IMR-90 (cell line): ENCODE data around the gene SLC40A1. TPM values are rescaled to one million over a fixed set of nuclear protein-coding genes. Genes with fewer than 3 reads are reported as not detected.

Source experiments
- ATAC-seq: fragments of 200-7000 bp; cut with Tn5 transposase; 2 replicates; pipeline ENCODE4 v1.9.1; 2020; ENCODE audit warnings: low read depth, mild to moderate bottlenecking, moderate library complexity
- BruUV-seq: library from RNA; stranded (reverse); fragments of 400-500 nt; replicated peaks from 2 replicates; lab custom pipeline; 2021; lab: Mats Ljungman, UMichigan
- CTCF ChIA-PET: fragments of 300-600 bp; formaldehyde crosslinking; extraction: SDS; loops from one replicate; lab custom pipeline; 2021; ENCODE audit warnings: antibody characterized with exemption; lab: Yijun Ruan, JAX
- POLR2A ChIA-PET: fragments of 300-600 bp; sonication (Branson Sonifier 250); formaldehyde crosslinking; loops from one replicate; lab custom pipeline; 2022; ENCODE audit warnings: antibody characterized with exemption; ENCODE audit not compliant: unreplicated experiment; lab: Charles Lee
- DNase-seq: peaks from one replicate; pipeline ENCODE4 v3.0.0; 2013
- H2AFZ ChIP-seq: replicated peaks from 2 replicates; pipeline ENCODE3; 2013; ENCODE audit warnings: low read length, mild to moderate bottlenecking; ENCODE audit not compliant: poor library complexity
- H2AK5ac ChIP-seq: 2 replicates; pipeline ENCODE4 v1.6.1; 2013; ENCODE audit warnings: low read depth, low read length, inconsistent platforms
- H2AK9ac ChIP-seq: replicated peaks from 2 replicates; pipeline ENCODE3; 2013; ENCODE audit warnings: mild to moderate bottlenecking, low read depth, low read length, moderate library complexity; ENCODE audit not compliant: poor library complexity
- H2BK120ac ChIP-seq: 2 replicates; pipeline ENCODE4 v1.6.1; 2013; ENCODE audit warnings: low read depth, low read length, inconsistent platforms
- H2BK15ac ChIP-seq: 3 replicates; pipeline ENCODE4 v1.6.1; 2013; ENCODE audit warnings: low read depth, low read length, inconsistent platforms
- H2BK20ac ChIP-seq: 2 replicates; pipeline ENCODE4 v1.6.1; 2013; ENCODE audit warnings: low read depth, mild to moderate bottlenecking, inconsistent platforms, low read length, moderate library complexity
- H2BK5ac ChIP-seq: 2 replicates; pipeline ENCODE4 v1.6.1; 2013; ENCODE audit warnings: mild to moderate bottlenecking, low read depth, low read length, inconsistent platforms; ENCODE audit not compliant: poor library complexity, severe bottlenecking
- H3K14ac ChIP-seq: replicated peaks from 2 replicates; pipeline ENCODE4 v1.6.1; 2013; ENCODE audit warnings: low read depth, low read length, inconsistent platforms
- H3K18ac ChIP-seq: 2 replicates; pipeline ENCODE4 v1.6.1; 2013; ENCODE audit warnings: low read depth, low read length, control low read depth
- H3K23ac ChIP-seq: 2 replicates; pipeline ENCODE4 v1.6.1; 2013; ENCODE audit warnings: low read depth, low read length, inconsistent platforms
- H3K27ac ChIP-seq: 2 replicates; pipeline ENCODE4 v1.5.1; 2013; ENCODE audit warnings: mild to moderate bottlenecking, control low read depth, low read length; ENCODE audit not compliant: insufficient read depth
- H3K27me3 ChIP-seq: 2 replicates; pipeline ENCODE4 v1.6.1; 2013; ENCODE audit warnings: low read length; ENCODE audit not compliant: control insufficient read depth, insufficient read depth
- H3K36me3 ChIP-seq: 2 replicates; pipeline ENCODE4 v1.6.1; 2013; ENCODE audit warnings: low read length, mixed read lengths; ENCODE audit not compliant: control insufficient read depth, insufficient read depth
- H3K4ac ChIP-seq: 2 replicates; pipeline ENCODE4 v1.6.1; 2013; ENCODE audit warnings: low read depth, low read length, inconsistent platforms
- H3K4me1 ChIP-seq: 2 replicates; pipeline ENCODE4 v1.6.1; 2013; ENCODE audit warnings: low read length, mixed read lengths; ENCODE audit not compliant: control insufficient read depth, insufficient read depth
- H3K4me2 ChIP-seq: 2 replicates; pipeline ENCODE4 v1.6.1; 2013; ENCODE audit warnings: low read depth, mild to moderate bottlenecking, control low read depth, low read length, moderate library complexity
- H3K4me3 ChIP-seq: 2 replicates; pipeline ENCODE4 v1.5.1; 2013; ENCODE audit warnings: low read depth, mild to moderate bottlenecking, control low read depth, low read length, moderate library complexity; ENCODE audit not compliant: insufficient read depth
- H3K56ac ChIP-seq: 2 replicates; pipeline ENCODE4 v1.6.1; 2013; ENCODE audit warnings: low read length, inconsistent platforms; ENCODE audit not compliant: insufficient read depth; ENCODE audit errors: extremely low read depth
- H3K79me1 ChIP-seq, 2 experiments: 2 replicates each; pipeline ENCODE4 v1.6.1; 2013; ENCODE audit warnings: low read length in 2 of 2, inconsistent platforms in 1 of 2, low read depth in 1 of 2
- H3K9ac ChIP-seq: 2 replicates; pipeline ENCODE4 v1.6.1; 2013; ENCODE audit warnings: low read depth, low read length, control low read depth
- H3K9me1 ChIP-seq: 2 replicates; pipeline ENCODE4 v1.6.1; 2013; ENCODE audit warnings: low read length, inconsistent platforms; ENCODE audit not compliant: insufficient read depth
- H3K9me3 ChIP-seq: 2 replicates; pipeline ENCODE4 v1.6.1; 2013; ENCODE audit warnings: low read length; ENCODE audit not compliant: control insufficient read depth, insufficient read depth
- H4K20me1 ChIP-seq: 2 replicates; pipeline ENCODE4 v1.6.1; 2013; ENCODE audit warnings: low read length, inconsistent platforms; ENCODE audit not compliant: insufficient read depth
- H4K5ac ChIP-seq: 2 replicates; pipeline ENCODE4 v1.6.1; 2013; ENCODE audit warnings: mild to moderate bottlenecking, low read depth, low read length, control low read depth
- H4K8ac ChIP-seq, 2 experiments: 2 replicates each; pipeline ENCODE4 v1.6.1; 2013; ENCODE audit warnings: low read depth in 2 of 2, low read length in 2 of 2, control low read depth in 1 of 2, inconsistent platforms in 1 of 2
- H4K91ac ChIP-seq: 2 replicates; pipeline ENCODE4 v1.6.1; 2013; ENCODE audit warnings: low read depth, low read length, inconsistent platforms; ENCODE audit not compliant: insufficient read depth
- BHLHE40 ChIP-seq: fragments of 150-350 bp; IDR thresholded peaks from 2 replicates; pipeline ENCODE4 v1.6.1; 2016; ENCODE audit warnings: mild to moderate bottlenecking, low read depth, low read length
- CEBPB ChIP-seq: IDR thresholded peaks from 2 replicates; pipeline ENCODE4 v1.6.1; 2012; ENCODE audit warnings: low read depth, low read length, improper control_type of control experiment
- CHD1 ChIP-seq: IDR thresholded peaks from 2 replicates; pipeline ENCODE4 v1.6.1; 2012; ENCODE audit warnings: low read depth, low read length, improper control_type of control experiment
- CTCF ChIP-seq: conservative IDR thresholded peaks from 2 replicates; pipeline ENCODE4 v1.5.1; 2012; ENCODE audit warnings: mild to moderate bottlenecking, low read depth, low read length, improper control_type of control experiment
- FOS ChIP-seq: fragments of 150-350 bp; IDR thresholded peaks from 2 replicates; pipeline ENCODE4 v1.6.1; 2016; ENCODE audit warnings: low read depth, low read length
- MXI1 ChIP-seq: IDR thresholded peaks from 2 replicates; pipeline ENCODE4 v1.6.1; 2012; ENCODE audit warnings: low read depth, mild to moderate bottlenecking, low read length, moderate library complexity, borderline replicate concordance
- NFE2L2 ChIP-seq: fragments of 150-350 bp; IDR thresholded peaks from 2 replicates; pipeline ENCODE4 v1.6.1; 2016; ENCODE audit warnings: low read depth, mild to moderate bottlenecking, low read length
- POLR2A ChIP-seq: IDR thresholded peaks from 2 replicates; pipeline ENCODE4 v1.6.1; 2012; ENCODE audit warnings: mild to moderate bottlenecking, low read depth, low read length
- RAD21 ChIP-seq: IDR thresholded peaks from 2 replicates; pipeline ENCODE4 v1.6.1; 2012; ENCODE audit warnings: low read length, improper control_type of control experiment
- RCOR1 ChIP-seq: IDR thresholded peaks from 2 replicates; pipeline ENCODE4 v1.6.1; 2012; ENCODE audit warnings: mild to moderate bottlenecking, low read length, improper control_type of control experiment; ENCODE audit not compliant: insufficient replicate concordance
- RFX5 ChIP-seq: IDR thresholded peaks from 2 replicates; pipeline ENCODE4 v1.8.0; 2012; ENCODE audit warnings: low read depth, mild to moderate bottlenecking, low read length, moderate library complexity
- WGBS, 2 experiments: methylation state at CpG; one replicate each; pipeline versions ENCODE4 v1.1.5 to v1.1.7; 2013; ENCODE audit warnings: missing lambda C conversion rate in 2 of 2; ENCODE audit not compliant: insufficient read length in 1 of 2; ENCODE audit errors: extremely low coverage in 2 of 2; 5-methylcytosine and 5-hydroxymethylcytosine counted together
- dilution Hi-C: fragments of 300-500 bp; cut with HindIII; formaldehyde crosslinking; loops from one replicate; pipeline ENCODE4 v1.14.3; 2018; ENCODE audit warnings: low sequenced_read_pairs; ENCODE audit not compliant: unreplicated experiment
- in situ Hi-C: fragments of 300-500 bp; cut with MboI; formaldehyde crosslinking; loops from 3 replicates; pipeline ENCODE4 v1.14.3; 2019; ENCODE audit warnings: low sequenced_read_pairs, inconsistent platforms, mixed read lengths
- intact Hi-C: fragments of 100-400 bp; cut with micrococcal nuclease; formaldehyde crosslinking; loops from 2 replicates; pipeline ENCODE4 v1.10.0; 2022
- polyA plus RNA-seq, 3 experiments: library from polyadenylated mRNA; depleted of rRNA; stranded (reverse); fragments of >200 nt; gene quantifications; 2 replicates each; pipeline ENCODE4 v1.2.3, GENCODE V29; 2012; ENCODE audit warnings: low replicate concordance in 1 of 3
- total RNA-seq: library from RNA; depleted of rRNA; stranded (reverse); fragments of >200 nt; gene quantifications from 2 replicates; pipeline ENCODE4 v1.2.3, GENCODE V29; 2012
- TF ChIP-seq, protein P1 (sequence below): fragments of 150-350 bp; IDR thresholded peaks from 2 replicates; pipeline ENCODE4 v1.6.1; 2016; ENCODE audit warnings: low read depth, mild to moderate bottlenecking, low read length, moderate library complexity, borderline replicate concordance

SLC40A1 gene
- total and polyA plus RNA-seq, 2 of the 4 experiments (the other 2 are of a cell fraction), result 1.5 to 5.0 TPM

DNA sequence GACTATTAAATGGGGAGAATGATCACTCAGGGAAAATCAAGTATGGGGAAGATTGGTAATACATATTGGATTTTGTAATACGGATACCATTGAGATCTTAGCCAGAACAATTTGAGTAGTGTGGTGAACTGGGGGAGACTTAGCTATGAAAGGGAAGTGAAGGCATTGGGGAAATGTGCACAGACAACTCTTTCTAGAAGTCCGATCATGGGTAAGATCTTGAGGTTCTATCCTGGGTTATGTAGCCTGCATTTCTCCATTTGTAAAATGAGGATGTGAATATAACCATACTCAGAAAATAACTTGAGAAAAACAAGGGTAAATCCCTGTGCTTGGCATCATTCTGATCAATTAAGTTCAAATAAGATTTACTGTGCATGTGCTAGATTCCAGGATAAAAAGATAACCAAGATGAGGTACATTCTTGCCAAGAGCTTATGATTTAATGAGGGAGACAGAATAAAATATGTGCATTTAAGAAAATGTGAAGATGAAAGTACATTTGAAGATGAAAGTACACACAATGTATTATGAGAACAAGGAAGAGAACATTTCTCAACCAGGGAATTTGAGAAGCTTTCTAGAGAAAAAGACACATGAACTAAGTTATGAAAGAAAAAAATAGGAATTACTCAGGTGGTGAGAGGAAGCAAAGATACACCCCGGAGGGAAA is 49.5 kb downstream of the SLC40A1 start:
- H2BK120ac ChIP-seq, result no peak overlapping the region
- dilution Hi-C loops, result no loop called here
- H3K9me1 ChIP-seq, result 0 out of 2 replicates have a peak, but pooled peaks cover 3% of the 10 kb centered on the region
- no peaks in the 10 kb centered on the region for H3K79me1 ChIP-seq
- no peak overlapping the region for H2AK9ac ChIP-seq
- H3K36me3 ChIP-seq, result no peaks in the 10 kb centered on the region
- H2BK5ac ChIP-seq, result no peak overlapping the region
- H3K14ac ChIP-seq, result no peak overlapping the region
- no peak overlapping the region for H2BK20ac ChIP-seq
- no peak overlapping the region for H3K4ac ChIP-seq
- ATAC-seq (no peak), DNase-seq (no peak)
- no peak overlapping the region for H4K91ac ChIP-seq
- H3K4me2 ChIP-seq, result no peak overlapping the region
- H3K56ac ChIP-seq, result no peak overlapping the region
- in situ Hi-C loops, result no loop called here
- ChIA-PET CTCF (interaction anchor here (0.8 kb wide), 1 partner anchor 9 kb away, joined by 4 read pairs; no protein-coding TSS in a partner anchor), POLR2A (no interaction called here)
- no peak overlapping the region for H2BK15ac ChIP-seq
- no peak overlapping the region for H2AFZ ChIP-seq
- H2AK5ac ChIP-seq, result no peak overlapping the region
- no peaks in the 10 kb centered on the region for H3K9me3 ChIP-seq
- TF ChIP-seq POLR2A, result no peak
- no peak for TF ChIP-seq MXI1
- TF ChIP-seq RCOR1, result no peak
- TF ChIP-seq FOS, result no peak
- TF ChIP-seq CHD1, result no peak
- TF ChIP-seq RFX5, result no peak
- TF ChIP-seq BHLHE40, result no peak
- no peak for TF ChIP-seq RAD21
- TF ChIP-seq, protein P1, sequence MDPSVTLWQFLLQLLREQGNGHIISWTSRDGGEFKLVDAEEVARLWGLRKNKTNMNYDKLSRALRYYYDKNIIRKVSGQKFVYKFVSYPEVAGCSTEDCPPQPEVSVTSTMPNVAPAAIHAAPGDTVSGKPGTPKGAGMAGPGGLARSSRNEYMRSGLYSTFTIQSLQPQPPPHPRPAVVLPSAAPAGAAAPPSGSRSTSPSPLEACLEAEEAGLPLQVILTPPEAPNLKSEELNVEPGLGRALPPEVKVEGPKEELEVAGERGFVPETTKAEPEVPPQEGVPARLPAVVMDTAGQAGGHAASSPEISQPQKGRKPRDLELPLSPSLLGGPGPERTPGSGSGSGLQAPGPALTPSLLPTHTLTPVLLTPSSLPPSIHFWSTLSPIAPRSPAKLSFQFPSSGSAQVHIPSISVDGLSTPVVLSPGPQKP, result no peak
- TF ChIP-seq NFE2L2, result no peak
- no peak for TF ChIP-seq CEBPB
- no peak for TF ChIP-seq CTCF
- H4K20me1 ChIP-seq, result no peaks in the 10 kb centered on the region
- H3K18ac ChIP-seq, result no peak overlapping the region
- no peak overlapping the region for H3K9ac ChIP-seq
- no peak overlapping the region for H3K4me3 ChIP-seq
- H3K4me1 ChIP-seq, result peaks cover 6% of the 10 kb centered on the region
- H3K23ac ChIP-seq, result no peak overlapping the region
- intact Hi-C loops, result no loop called here
- H3K27me3 ChIP-seq, result no peaks in the 10 kb centered on the region
- H4K8ac ChIP-seq, result no peak overlapping the region
- BruUV-seq, result no TSS peak
- no peak overlapping the region for H3K27ac ChIP-seq
- H4K5ac ChIP-seq, result no peak overlapping the region
- WGBS, 2 experiments, result 100% methylated on average over 1 of the region's 3 CpGs; no CpG with 5 or more reads in 1 of the 2 experiments
